Activated T-cell treated with anti-CD3 and anti-CD28 coated beads for 4 hours (primary cell): ENCODE results near the gene ITPR3.

ENCODE experiments used
- DNase-seq: peaks from one replicate; pipeline ENCODE4 v3.0.0-alpha.2; 2020

The ITPR3 gene

DNA sequence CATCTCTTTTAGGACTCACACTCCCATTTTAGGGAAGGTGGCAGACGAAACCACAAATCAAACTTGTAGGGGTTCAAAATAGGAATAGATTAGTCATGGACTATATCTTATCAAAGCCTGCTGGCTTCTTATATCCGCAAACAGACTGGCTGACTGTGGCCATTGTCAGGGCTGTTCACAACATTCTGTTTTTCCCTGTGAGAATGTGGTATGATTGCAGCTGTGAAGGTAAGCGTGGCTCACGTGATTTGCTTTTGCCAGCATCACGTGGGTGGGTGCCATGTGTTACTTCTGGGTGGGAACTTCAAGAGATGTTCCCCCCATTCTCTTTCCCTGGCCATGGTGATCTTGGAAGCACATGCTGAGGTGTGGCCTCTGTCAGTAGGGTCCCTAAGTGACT is 119.7 kb downstream of the ITPR3 start:
- DNase-seq, result no peak

DNA sequence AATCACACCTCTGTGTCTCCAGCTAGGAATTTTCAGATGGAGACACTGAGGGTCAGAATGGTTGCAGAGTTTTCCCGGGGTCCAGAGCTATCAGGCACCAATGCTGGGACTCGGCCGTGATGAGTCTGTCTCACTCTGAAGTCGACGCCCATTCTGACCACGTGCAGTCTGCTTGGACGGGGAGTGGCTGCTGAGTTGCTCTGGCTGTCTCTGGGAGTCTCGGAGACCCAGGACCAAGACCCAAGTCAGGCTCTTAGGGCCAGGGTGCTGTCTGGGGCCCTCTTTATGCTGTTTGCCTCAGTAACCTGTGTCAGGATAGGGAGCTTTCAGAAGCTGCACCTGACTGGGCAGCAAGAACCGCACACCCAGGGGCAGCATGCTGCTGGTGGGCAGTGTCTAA is 121.0 kb downstream of the ITPR3 start:
- DNase-seq, result no peak

DNA sequence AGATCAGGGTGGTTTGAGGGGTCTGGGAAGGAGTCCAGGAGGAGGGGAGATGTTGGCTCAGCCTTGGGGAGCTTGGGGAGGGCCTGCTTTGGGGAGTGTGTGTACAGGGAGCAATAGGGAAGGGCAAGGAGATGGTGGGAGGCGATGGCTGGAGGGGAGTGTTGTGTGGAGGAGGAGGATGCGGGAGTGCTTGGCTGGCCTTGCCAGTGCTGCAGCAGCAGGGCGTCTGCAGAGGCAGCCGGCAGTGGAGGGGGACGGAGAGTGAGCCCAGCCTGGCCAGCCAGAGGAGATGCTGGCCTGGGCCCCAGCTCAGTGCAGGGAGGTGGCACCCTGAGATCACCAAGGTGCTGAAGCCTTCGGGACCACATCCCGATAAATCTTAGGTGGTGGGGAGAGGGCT is 121.7 kb downstream of the ITPR3 start:
- DNase-seq, result no peak

DNA sequence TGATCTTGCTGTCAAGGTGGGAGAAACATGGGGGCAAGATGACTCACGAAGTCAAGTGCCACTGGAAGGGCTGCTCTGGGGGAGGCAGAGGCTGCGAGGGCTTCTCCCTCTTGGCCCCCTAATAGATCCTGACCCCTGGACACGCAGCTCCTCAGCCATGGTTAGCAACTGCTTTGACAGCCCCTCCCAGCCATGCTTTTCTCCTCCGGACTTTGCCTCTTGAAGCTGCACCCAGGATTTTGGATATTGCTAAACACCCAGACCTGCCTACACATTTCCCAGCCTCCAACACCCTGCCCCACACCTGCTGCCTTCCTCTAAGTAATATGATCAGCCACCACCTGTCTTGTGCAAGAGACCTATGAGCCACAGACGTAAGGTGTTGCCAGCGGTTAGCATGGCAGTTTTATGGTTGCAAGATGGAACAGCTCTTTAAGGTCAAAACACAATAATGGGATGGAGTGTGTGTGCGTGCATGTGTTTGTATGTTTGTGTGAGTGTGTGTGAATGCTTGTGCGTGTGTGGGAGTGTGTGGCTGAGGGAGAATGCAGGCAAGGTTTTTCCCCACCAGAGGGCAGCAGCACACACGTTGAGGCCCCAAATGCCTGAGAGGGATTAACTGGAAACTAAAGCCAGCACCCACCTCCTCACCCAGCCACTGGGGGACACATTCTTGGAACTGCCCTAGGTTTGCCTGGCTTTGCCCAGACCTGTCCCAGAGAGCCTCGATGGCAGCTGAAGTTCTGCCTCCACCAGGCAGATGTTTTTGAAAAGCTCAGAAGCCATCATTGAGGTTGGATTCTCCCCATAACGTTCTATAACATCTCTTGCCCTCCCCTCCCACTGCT is 123.1 kb downstream of the ITPR3 start:
- DNase-seq, result peak; percentile 72

DNA sequence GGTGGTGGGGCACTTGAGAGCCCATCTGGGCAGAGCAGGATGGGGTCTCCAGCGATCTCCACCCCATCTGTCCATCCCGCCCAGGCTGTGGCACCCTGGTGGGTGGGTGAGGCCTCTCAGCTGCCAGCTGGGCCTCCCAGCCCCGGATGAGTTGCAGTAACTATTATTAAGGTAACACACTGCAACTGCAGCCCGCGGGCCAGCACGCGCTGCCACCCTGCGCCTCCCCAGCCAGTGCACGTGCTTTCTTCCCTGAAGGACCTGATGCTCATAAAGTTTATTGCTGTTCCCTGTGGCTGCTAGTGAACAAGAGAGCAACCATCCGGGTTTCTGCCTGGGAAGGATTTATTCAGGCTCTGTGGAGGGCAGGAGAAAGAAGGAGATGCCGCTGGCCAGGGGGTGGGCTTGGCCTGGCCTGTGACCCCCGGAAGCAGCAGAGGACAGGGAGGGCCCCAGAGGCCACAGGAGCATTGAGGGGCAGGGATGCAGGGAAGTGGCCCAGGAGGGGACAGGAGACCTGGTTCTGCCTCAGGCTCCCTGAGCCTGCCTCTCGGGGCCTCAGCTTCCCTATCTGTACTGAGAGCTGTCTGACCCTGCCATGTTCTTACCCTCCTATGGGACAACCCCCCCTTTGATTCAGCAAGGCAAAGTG is 123.9 kb downstream of the ITPR3 start:
- no peak for DNase-seq

DNA sequence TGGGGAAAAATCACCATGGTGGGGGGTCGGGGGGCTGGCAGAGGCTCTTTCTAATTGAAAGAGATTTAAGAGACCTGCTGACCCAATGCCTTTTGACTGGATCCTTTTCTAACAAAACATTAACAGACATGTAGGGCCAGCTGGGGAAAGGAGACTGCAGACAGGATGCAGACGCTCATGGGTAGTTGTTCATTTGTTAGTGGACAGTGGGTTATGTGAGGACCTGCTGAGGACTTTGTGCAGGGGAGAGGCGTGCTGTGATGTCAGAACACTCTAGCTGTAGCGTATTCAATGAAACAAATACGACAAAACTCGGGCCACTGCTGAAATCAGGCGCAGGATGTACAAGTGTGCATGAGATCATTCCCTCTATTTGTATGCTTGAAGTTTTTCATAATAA is 124.4 kb downstream of the ITPR3 start:
- no peak for DNase-seq
